NCI-H1092 (cell line): ENCODE measurements around the gene GSK3A.
A peak's percentile ranks its signal among the peaks of the same experiment; 100 is the strongest.
"Not testable (repeated sequence)": the region's sequence is repeated elsewhere in the genome, so short reads cannot be mapped to it uniquely, and the experiment has no call there.

ENCODE experiments used
- DNase-seq: peaks from one replicate; lab custom pipeline; 2025; lab: John Stamatoyannopoulos, UW

The GSK3A gene

DNA sequence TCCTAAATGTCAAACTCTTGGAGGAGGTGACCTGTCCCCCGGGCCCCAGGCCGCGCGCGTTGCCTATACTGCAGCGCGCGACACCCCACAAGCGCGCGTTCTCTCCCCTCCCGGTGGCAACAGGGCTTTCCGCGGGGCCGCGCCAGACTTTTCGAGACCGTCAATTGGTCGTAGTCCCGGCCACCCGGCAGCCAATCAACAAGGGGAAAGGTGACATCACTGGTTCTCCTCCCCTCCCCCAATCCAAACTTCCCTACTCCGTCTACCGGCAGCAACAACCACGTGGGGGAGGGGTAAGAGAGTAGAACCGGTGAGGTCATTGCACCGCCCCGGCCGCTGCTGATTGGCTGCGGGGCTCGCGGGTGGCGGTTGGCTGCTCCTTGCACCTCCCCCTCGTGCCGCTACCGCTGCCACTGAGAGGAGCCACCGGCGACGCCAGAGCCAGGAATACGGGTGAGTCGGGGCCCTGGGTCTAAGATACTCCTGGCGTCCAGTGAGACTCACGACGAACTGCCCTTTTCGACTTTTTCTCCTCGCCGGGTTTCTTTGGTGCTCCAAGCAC is 25.8 kb upstream of the GSK3A start:
- peak; percentile 97 for DNase-seq

DNA sequence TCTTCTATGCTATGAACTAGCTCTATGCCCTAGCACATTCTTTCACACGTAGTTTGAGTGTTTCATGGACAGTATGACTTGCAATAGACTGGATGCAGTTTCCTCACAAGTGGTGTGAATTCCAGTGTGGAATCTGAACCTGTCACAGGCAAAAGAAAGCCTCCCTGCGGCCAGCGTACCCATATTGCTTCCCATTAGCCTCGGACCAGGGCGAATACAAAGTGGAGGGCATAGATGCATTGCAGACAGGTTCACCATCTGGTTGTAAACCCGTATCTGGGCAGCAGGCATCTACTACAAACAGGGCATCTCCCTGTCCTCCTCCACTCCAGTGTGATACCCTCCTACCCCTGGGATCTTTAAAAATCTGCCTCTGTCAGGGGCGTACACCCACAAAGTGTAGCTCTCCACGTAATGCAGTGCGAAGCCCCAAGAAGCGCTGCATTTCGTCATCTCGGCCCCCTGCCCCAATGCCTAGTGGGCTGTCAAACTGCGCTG is 25.3 kb upstream of the GSK3A start:
- no peak for DNase-seq

DNA sequence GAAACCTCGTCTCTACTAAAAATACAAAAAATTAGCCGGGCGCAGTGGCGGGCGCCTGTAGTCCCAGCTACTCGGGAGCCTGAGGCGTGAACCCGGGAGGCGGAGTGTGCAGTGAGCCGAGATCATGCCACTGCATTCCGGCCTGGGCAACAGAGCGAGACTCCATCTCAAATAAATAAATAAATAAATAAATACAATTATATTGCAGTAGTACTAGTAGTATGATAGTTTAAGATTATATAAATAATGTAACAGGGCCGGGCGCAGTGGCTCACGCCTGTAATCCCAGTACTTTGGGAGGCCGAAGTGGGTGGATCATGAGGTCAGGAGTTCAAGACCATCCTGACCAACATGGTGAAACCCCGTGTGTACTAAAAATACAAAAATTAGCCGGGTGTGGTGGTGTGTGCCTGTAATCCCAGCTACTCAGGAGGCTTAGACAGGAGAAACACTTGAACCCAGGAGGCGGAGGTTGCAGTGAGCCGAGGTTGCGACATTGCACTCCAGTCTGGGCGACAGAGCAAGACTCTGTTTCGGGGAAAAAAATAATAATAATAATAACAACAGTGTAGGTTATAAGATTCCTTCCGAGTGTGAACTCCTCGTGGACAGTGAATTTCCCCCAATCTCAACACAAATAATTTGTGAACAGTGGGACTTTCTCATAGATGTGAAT is 24.7 kb upstream of the GSK3A start:
- not testable (repeated sequence) for DNase-seq

DNA sequence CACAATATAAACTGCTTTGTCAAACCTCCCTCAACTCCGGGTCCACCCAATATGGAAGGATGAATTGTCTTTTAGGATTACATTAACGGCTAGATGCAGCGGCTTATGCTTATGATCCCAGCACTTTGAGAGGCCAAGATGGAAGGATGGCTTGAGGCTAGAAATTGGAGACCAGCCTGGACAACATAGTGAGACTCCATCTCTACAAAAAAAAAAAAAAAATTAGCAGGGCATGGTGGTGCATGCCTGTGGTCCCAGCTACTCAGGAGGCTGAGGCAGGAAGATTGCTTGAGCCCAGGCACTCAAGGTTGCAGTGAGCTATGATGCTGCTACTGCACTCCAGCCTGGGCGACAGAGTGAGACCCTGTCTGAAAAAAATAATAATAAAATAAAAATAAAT is 23.7 kb upstream of the GSK3A start:
- DNase-seq = not testable (repeated sequence)

DNA sequence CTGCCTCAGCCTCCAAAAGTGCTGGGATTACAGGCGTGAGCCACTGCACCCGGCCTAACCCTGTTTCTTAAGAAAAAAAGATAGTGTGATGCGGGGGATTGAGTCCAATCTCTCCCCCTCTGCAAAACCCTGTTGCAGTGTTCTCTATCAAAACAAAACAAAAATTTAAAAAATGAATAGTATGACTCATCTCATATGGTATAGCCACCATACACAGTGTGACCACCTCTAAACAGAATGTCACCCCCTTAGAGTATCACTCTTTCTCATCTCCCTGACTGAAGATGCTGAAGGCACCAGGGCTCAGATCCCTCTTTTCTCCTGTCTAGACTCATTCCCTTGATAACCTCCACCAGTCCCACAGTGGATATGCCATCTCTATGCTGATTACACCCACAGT is 19.4 kb upstream of the GSK3A start:
- no peak for DNase-seq

DNA sequence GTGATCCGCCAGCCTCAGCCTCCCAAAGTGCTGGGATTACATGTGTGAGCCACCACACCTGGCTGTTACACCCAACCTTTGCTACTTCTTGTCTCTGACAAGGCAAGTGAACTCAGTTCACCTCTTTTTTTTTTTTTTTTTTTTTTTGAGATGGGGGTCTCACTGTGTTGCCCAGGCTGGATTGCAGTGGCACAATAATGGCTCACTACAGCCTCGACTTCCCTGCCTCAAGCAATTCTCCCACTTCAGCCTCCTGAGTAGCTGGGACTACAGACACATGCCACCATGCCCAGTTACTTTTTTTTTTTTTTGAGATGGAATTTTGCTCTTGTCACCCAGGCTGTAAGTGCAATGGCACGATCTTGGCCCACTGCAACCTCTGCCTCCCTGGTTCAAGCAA is 15.4 kb upstream of the GSK3A start:
- not testable (repeated sequence) for DNase-seq

DNA sequence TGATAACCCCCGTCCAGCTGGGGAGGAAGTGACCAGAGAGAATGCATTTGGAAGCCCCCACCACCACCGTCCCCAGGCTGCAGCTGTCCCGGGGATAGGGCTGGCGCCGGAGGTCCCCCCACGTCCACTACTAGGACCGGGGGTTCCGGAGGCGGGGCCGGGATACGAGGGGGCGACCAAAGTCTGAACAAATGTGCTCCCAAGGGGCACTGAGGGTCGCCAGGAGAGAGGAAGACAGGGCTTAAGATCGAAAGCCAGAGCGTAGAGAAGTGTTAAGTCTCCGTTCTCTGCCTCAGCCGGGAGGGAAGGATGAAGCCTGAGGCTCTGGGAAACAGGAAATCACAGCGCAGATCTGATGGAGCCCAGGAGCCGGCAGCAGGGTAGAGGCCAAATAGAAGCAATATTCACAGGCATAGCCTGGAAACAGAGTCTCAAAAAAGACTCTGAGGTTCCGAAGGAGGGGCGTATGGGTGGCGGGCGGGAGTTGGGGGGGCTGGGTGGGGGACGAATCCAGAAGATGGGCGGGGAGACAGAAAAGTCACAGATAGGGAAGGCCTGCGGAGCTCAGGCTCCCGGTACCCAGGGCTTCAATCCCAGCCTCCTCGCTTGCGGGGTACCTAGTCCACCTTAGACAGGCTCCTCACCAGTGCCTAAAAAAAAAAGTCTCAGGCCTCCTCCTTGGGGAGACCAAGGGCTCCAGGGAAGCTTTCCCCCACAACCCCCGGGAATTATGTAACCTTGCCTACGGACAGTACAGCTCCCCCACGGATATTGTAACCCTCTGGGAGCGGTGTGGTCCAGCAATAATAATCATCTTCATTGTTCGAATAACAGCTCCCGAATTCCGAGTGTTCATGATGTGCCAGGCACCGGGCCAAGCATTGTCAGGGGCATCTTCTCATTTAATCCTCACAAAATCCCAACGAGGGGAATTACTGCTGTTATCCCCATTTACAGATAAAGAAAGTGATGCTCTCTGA is 13.7 kb upstream of the GSK3A start:
- DNase-seq = no peak

DNA sequence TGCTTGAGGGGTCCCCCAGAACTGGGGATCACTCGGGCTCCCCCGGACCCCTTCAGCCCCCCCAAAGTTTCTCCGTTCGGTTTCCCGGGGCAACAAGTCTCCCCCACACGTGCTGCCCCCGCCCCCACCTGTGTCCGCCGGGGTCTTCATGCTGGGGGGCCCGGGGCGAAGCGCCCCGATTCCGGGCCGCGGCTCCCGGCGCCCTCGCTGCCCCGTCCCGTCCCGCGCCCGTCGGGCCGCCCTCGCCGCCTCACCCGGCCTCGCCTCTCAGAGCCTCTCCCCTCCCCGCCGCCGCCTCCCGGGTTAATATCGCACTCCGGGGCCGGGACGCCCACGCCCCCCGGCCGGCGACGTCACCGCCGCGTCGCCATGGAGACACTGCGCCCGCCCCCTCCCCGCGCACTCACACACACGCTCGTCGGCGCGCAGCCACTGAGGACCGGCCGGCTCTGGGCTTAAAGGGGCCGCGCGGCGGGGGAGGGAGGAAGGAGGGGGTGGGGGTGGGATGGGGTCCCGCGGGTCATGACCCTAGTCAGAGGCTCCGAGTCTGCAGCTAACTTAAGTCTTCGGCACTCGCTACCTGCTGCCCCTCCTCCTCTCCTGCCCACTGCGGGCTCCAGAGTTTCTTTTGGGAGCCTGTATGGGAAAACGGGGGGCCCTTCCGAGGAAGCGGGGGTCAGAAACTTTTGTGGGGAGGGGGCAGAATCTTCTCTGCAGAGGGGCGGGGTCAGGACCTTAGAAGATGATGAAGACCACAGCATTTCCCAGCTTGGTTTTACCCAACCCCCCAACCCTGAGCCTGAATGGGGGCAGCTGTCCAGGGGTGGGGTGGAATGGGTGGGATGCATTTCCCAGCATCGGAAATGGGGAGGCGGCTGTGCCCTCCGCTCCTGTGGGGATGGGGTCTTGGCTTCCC is 12.7 kb upstream of the GSK3A start, which contains the start of gene ERF:
Gene ERF, minus strand, starts transcription at position 279 of the 916 bp plus-strand sequence. Its CDS starts 129 bp downstream, at position 150.
- peak; percentile 36 for DNase-seq

DNA sequence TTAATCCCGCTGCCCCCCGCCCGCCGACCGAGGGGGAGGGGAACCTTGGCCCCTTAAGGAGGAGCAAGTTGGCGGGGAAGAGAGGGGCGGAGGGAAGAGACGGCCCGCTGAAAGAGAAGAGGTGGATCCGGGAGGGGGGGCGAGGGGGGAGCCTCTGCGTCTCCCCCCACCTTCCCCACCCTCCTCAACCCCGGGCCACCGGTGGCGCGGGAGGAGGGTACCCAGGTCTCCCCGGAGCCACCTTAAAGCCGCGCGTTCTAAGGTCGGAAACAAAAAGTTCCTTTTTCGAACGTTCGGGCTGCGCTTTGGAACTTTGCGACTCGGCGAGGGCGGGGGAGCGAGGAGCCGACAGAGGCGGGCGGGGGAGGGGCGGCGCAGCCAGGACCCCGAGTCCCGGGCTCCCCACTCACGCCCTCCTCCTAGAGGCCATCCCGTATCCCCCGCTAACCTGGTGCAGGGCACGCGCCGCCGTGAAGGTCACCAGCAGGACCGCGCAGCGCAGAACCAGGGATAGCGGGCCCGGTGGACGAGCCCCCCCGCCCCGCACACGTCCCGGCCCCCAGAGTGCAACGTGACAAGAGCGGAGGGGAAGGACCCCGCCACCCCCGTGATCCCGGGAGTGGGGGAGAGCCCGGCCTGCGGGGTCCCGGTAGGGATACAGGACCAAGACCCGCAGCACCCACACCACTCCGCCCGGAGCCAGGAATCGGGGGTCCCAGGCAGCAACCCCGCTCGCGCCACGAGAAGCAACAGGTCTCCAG is 11.9 kb upstream of the GSK3A start:
- no peak for DNase-seq

DNA sequence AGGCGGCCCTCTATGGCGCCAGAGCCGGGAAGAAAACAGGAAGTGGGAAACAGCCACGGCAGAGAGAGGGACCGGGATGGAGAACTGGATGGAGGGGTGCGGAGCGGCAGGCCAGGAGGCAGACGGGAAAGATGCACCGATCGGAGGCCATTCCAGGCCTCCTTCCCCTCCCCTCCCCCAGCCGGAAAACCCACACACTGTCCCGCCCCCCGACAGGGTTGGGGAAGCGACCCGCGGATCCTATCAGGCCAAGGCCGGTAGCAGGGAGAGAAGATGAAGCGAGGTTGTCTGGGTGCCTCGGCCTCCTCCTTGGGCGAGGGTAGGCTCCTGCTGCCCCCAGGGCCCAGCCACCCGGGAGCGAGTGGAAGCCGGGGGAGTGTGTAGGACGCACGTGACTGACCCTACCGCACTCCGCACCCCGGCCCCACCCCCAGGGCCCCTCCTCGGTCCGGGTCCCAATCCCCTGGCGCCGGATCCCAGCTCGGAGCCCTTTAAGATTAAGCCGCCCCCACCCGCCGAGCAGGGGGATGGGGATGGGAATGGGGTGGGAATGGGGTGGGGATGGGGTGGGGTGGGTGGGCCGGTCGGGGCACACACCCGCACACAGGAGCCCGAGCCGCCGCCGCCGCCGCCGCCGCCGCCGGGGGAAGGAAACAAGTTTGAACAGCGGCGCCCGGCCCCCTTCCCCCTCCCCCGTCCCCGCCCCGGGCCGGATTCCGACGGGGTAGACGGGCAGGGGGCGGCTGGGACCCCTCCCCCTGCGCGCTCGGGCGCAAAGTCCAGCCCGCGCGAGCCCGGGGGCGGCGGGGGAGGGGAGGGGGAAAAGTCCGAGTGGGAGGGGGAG is 11.1 kb upstream of the GSK3A start:
- no peak for DNase-seq

DNA sequence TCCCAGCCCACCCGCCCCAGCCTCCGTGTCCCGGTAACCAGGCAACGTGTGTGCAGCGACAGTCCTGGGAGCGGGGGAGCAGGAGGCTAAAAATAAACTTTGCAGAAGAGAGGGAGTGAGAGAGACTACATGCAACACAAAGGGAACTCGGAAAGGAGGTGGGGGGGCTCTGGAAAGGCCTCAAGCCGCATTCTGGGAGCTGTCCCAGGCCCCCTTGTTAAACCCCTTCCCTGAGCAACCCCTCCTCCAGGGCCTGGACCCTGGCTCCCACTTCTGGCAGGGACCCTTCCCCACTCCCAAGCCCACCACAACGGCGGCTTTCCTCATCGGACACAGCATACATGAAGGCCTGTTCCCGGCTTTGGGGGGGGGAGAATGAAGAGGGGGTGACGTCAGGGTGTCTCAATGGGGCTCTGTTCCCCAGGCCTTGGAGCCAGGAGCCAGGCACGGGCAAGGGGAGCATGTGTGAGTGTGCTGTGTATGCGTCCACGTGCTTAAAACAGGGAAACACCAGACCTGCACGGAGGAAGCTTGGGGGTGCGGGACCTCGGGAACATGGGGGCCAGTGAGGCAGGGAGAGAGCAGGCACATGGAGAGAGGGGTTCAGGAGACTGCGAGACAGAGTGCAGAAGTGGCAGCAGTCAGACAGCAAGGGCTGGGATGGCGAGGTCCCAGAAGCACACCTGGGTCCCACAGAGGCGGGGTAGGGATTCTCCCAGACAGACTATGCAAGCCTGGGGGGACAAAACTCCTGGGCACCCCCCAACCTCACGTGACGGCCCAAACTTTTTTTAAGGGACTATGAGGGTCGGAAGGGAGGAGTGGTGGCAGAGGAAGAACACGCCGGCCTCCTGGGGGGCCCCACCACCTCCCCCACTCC is 10.2 kb upstream of the GSK3A start:
- no peak for DNase-seq

DNA sequence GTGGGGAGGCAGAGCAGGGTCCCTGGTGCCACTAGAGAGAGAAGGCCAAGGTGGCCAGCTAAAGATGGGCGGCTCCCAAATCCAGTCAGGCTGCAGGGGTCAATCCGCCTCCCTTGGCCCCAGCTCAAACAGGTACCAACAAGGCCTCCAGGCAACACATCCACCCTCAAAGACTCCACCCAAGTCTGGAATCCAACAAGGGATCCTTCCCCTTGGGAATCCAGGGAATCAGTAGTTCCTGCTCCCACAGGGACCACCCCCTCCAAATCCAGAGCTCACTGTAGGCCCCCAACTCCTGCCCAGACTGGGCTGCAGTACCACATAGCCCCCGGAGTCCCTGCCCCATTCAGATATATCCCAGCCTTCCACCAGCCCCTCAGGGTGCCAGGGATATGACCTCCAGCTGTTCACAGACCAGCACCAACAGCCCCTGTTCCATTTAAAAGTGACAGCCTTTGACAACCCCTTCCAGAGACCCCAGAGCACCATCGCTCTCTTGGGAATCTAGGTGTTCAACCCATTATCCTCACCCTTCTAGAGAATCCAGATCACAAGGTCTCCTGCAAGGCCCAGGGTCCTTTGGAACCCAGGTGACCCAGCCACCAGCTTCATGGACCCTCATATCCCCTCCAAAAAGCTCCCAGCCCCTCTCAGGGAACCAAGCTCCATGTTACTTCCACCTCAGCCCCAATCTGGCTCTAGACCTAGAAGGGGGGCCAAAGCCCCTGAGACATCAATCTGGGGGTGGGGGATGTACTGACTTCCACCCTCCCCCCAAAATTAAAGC is 9.4 kb upstream of the GSK3A start:
- DNase-seq = no peak

DNA sequence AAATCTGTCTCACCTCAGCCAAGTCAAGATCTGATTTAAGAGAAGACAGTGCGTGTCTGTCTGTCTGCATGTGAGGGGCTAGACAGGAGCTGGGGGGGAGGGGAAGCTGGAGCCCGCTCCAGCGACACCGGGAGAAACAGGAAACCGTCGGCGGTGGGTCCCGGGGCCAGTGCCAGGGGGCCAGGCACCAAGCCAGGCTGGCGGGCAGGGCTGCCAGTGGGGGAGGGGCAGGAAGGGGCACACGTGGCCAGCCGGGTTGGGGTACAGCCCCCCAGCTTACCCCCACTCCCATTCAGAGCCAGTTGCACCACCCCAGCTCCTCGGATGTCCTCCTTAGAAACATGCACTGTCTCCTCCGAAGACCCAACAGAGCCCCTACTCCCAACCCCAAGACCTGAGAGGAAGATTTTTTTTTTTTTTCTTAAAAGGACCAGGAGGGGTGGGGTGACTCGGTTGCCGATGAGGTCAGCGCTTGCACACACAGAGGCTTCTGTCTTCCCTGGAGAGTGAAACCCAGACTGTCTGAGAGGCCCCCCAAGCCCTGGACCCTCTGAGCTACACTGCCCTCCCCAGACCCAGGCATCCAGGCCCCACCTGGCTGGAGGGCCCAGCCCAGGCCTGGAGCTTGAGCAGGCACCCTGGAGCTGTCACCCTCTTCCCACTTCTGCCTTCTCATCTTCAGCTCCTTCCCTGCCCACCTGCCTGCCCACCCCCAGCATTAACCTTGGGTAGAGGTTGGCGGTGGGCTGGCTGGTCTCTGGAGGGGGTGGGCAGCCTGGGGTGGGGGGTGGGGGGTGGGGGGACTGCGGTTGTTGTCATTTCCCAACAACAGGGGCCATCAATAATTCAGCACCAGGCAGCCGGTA is 8.5 kb upstream of the GSK3A start:
- peak; percentile 47 for DNase-seq

DNA sequence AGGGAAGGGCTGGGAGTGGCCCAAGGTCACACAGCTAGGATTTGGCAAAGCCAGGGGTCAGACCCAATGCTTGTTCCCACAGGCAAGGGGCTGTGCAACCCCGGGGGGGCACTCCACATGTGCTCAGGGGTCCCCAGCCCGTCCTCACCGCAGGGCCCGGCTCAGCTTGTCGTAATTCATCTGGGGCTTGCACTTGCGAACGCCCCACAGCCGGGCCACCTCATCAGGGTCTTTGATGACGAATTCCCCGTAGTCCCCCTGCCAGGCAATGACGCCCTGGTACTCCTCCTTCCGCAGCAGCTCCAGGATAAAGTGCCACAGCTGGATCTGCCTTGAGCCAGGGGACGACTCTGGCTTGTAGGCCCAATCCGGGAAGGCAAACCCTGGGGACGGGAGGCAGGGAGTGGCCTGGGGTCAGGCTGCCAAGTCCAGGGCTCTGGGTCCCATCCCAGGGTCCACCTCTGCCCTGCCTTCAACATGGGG is 7.8 kb upstream of the GSK3A start:
- DNase-seq = no peak

DNA sequence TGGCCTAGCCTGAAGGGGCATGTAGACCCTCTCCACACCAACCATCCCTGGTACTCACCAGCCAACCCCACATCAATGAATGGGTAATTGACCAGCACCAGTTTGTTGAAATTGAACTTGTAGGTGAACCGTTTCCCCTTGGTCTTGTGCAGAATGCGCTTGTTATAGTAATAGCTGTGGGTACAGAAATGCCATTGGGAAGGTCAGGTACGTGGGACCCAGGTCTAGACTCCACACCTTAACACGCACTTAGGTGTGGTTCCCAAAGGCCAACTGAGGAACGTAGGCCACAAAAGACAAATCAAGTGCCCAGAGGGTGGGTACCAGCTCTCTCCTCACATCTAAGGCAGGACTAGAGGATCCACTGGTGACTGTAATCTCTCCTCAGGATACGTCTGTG is 7.4 kb upstream of the GSK3A start:
- DNase-seq = no peak

DNA sequence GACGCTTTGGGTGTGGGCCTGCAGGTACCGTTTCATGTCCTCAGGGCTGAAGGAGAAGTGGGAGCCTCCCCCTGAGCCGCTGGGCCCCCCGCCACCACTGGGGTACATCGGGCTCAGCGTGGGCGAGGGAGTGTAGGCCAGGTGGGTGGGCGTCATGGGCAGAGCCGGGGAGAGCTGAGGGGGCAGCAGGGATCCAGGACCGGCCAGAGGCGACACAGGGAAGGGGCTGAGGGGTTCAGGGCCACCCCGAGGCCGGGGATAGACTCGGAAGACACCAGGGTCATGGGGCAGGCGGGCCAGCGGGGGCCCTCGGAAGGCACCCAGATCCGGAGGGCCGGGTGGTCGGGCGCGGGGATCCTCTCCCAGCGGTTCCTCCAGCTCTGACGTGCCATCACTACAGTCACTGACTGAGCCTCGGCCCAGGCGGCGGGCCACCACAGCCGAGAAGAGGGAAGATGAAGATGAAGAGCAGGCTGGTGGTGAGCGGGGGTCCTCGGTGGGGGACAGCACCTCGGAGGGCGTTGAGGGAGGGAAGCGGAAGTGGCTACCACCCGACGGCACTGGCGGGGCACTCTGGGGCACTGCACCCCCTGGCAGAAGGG is 6.8 kb upstream of the GSK3A start:
- DNase-seq = no peak
